Measurements from ENCODE around the gene PRELP.

PRELP gene

DNA sequence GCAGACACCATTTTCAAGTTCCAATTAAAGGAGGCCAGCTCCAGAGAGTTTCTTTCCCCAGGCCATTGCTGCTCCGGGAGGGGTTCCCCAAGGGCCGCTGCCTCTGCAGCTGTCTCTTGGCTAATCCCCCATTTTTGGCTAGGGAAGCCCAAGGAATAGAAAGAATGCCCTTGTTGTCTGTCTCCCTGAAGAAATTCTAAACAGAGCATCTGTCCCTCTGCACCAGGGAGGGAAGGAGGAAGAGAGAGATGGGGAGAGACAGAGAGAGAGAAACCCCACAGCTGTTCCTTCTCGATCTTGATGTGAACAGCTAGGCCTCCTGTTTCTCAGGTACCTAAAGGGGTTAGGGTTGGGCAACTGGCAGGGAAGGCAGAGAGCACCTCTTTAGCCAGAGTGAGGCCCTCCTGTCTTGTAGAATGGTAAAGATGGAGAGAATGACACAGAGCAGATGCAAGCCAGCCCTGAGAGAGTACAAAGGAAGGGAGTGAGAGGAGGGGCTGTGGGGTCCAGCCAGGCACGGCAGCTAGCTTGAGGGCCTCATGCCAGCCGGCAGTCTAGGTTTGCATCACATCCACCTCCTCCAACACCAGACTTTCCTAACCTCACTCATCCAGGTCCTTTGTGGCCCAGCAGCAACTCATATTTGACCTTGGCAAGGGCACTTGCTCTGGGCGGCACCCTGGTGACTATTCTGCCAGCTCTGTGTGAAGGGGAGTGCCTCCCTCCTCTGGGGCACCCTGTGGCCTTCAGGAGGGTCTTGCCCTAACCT is 31.4 kb downstream of the PRELP start (continued):
- no peak for TF ChIP-seq ZNF391 (tag by site-specific recombination; IDR thresholded peaks at IDR 0.05; ENCODE audit: borderline replicate concordance, low read depth)
- TF ChIP-seq ZBTB48 (tag by site-specific recombination; IDR thresholded peaks at IDR 0.05), result no peak
- TF ChIP-seq ZNF26 (tag by site-specific recombination; IDR thresholded peaks at IDR 0.05), result no peak
- TF ChIP-seq ZNF341 (tag by site-specific recombination; IDR thresholded peaks at IDR 0.05; ENCODE audit: low read depth), result no peak
- TF ChIP-seq TRIM28 (IDR thresholded peaks at IDR 0.05; ENCODE audit: borderline replicate concordance, low read length), result no peak
- TF ChIP-seq ZNF624 (tag by site-specific recombination; IDR thresholded peaks at IDR 0.05), result no peak
- TF ChIP-seq ZNF133 (tag by site-specific recombination; IDR thresholded peaks at IDR 0.05), result no peak
- TF ChIP-seq HOXC10 (CRISPR knock-in tag; IDR thresholded peaks at IDR 0.05), result no peak
- TF ChIP-seq ZNF146 (tag by site-specific recombination; IDR thresholded peaks at IDR 0.05), result no peak
- no peak for TF ChIP-seq ZBTB21 (tag by site-specific recombination; IDR thresholded peaks at IDR 0.05)

GRCh38 chr1:203507759-203508158 is 32.2 kb downstream of the PRELP start:
- no peak overlapping the region for H3K4me3 ChIP-seq (ENCODE audit: low read depth, low read length)
- CTCF ChIA-PET, result interaction anchor here (0.6 to 11.2 kb wide), 9 partner anchors 10 to 195 kb away, joined by 3 to 205 read pairs (median 4); no protein-coding TSS in a partner anchor

DNA sequence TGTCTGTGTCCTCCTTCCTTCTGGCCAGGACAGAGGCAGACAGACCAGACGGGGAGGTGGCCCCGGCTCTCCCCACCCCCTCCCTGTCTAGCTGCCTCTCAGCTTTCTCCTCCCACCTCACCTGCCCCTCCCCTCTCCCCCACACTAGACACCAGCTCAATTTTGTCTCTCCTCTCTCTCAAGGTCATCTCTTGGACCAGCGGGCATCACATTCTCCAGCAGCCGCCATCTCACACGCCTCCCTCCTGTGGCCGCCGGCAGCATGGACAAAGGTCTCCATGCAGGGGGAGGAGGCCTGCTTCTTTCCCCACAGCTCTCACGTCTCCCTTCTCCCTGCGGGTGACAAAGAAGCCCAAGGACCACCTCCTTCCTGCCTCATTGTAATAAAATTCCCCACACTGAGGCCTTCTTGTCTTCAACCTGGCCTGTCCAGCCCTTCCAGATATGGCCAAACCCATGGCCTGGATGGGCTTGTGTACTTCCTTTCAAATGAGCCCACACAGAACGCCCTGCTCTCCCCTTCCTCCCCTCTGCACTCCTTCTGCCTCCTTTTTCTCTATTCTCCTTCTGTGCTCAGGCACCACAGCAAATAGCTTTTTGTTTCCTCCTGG is 33.0 kb downstream of the PRELP start:
- peaks cover 2% of the 10 kb centered on the region for H3K4me1 ChIP-seq (ENCODE audit: control insufficient read depth, insufficient read depth, low read length)
- TF ChIP-seq ZNF654 (tag by site-specific recombination; IDR thresholded peaks at IDR 0.05; ENCODE audit: low read depth), result no peak
- TF ChIP-seq ZNF391 (tag by site-specific recombination; IDR thresholded peaks at IDR 0.05; ENCODE audit: borderline replicate concordance, low read depth), result no peak
- peak; percentile 41; the same call in 1 of the 2 replicates for TF ChIP-seq ZFHX2 (tag by site-specific recombination; conservative IDR thresholded peaks at IDR 0.05)
- TF ChIP-seq EGR2 (tag by site-specific recombination; IDR thresholded peaks at IDR 0.05; ENCODE audit: low read depth), result peak; percentile 70
- TF ChIP-seq ZNF707 (tag by site-specific recombination; IDR thresholded peaks at IDR 0.05), result no peak
- ChIA-PET CTCF (interaction anchor here (0.6 to 11.2 kb wide), 10 partner anchors 9 to 194 kb away, joined by 3 to 205 read pairs (median 4); no protein-coding TSS in a partner anchor), POLR2A (interaction anchor here (0.5 to 1.2 kb wide), 4 partner anchors 93 to 989 kb away, joined by 3 to 6 read pairs (median 4); partner anchors contain the start of gene ATP2B4)
- H3K9me3 ChIP-seq (ENCODE audit: control insufficient read depth, insufficient read depth, low read depth, low read length), result no peaks in the 10 kb centered on the region
- no peak overlapping the region for H3K27ac ChIP-seq (ENCODE audit: extremely low read depth, low read depth, low read length)
- H3K36me3 ChIP-seq (ENCODE audit: control insufficient read depth in 2 of 2, insufficient read depth in 1 of 2, low read length in 2 of 2), result no peaks in the 10 kb centered on the region
- H3K4me3 ChIP-seq (ENCODE audit: low read depth, low read length), result no peak overlapping the region

More at GRCh38 chr1:203507759-203508158, 32.2 kb downstream of the PRELP start:
- Histone ChIP-seq H3K9me3 (ENCODE audit: control insufficient read depth, insufficient read depth, low read depth, low read length) (no peaks in the 10 kb centered on the region), H3K4me1 (ENCODE audit: control insufficient read depth, insufficient read depth, low read length) (no peaks in the 10 kb centered on the region; the same call in 1 of the 2 replicates), H3K27ac (ENCODE audit: extremely low read depth, low read depth, low read length) (no peak overlapping the region), H3K36me3 (ENCODE audit: control insufficient read depth in 2 of 2, insufficient read depth in 1 of 2, low read length in 2 of 2) (no peaks in the 10 kb centered on the region)
- TF ChIP-seq PRDM1 (tag by site-specific recombination; IDR thresholded peaks at IDR 0.05) (no peak), ZFP69B (tag by site-specific recombination; IDR thresholded peaks at IDR 0.05) (no peak), ZNF837 (tag by site-specific recombination; IDR thresholded peaks at IDR 0.05) (no peak), ZNF302 (tag by site-specific recombination; IDR thresholded peaks at IDR 0.05; ENCODE audit: low read depth) (no peak), ZNF521 (tag by site-specific recombination; IDR thresholded peaks at IDR 0.05) (no peak), ZNF843 (tag by site-specific recombination; IDR thresholded peaks at IDR 0.05) (no peak), ZNF433 (tag by site-specific recombination; IDR thresholded peaks at IDR 0.05; ENCODE audit: low read depth) (no peak), ZNF426 (tag by site-specific recombination; IDR thresholded peaks at IDR 0.05) (no peak), MZF1 (tag by site-specific recombination; IDR thresholded peaks at IDR 0.05; ENCODE audit: borderline replicate concordance) (no peak), ZNF560 (tag by site-specific recombination; IDR thresholded peaks at IDR 0.05; ENCODE audit: borderline replicate concordance) (no peak), ZNF155 (tag by site-specific recombination; IDR thresholded peaks at IDR 0.05) (no peak), ZSCAN16 (tag by site-specific recombination; IDR thresholded peaks at IDR 0.05) (no peak), ZNF571 (tag by site-specific recombination; IDR thresholded peaks at IDR 0.05) (no peak), ZNF501 (tag by site-specific recombination; IDR thresholded peaks at IDR 0.05) (no peak)
- POLR2A ChIA-PET, result interaction anchor here (1.0 to 1.2 kb wide), 2 partner anchors 119 to 186 kb away, joined by 3 to 4 read pairs; partner anchors contain the start of gene ATP2B4
